ENCODE data around the gene C3orf70.

C3orf70 gene

DNA sequence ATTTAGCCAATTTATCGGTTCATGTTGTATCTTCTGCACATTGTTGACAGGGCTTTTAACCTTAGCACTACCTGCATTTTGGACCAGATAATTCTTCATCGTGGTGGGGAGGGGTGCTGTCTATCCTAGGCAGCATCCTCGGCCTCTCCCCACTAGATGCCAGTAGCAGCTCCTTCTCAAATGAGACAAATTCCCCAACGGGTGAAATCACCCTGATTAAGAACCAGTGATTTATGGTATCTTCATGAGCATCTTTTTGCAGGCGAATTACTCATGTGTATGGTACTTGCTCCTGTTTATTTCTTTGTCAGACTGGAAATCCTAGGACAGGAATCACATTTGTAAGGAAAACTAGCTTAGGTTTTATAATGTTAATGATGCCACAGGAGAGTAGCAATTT, 68.0 kb downstream of the C3orf70 start:
- DNase-seq = no peak

DNA sequence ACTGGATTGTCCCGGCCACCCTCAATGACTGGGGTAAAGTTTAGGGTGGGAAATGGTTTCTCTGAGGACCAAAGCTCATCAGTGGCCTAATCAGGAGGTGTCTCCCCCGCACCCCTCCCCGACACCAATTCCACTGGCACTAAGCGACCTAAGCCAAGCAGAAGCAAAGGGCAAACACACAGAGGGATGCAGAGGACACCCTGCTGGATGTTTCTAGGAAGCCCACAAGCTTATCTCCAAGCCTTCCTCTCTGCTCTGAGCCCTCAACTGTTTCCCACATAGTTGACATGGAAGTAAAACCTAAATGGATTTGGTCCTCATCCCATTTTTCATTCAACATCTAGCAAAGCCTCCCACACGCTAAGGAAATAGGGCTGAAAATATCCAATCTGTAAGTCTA, 68.5 kb downstream of the C3orf70 start:
- no peak for DNase-seq

- no peak for DNase-seq
Measured at GRCh38 chr3:185082829-185083228, 70.0 kb downstream of the C3orf70 start.

DNA sequence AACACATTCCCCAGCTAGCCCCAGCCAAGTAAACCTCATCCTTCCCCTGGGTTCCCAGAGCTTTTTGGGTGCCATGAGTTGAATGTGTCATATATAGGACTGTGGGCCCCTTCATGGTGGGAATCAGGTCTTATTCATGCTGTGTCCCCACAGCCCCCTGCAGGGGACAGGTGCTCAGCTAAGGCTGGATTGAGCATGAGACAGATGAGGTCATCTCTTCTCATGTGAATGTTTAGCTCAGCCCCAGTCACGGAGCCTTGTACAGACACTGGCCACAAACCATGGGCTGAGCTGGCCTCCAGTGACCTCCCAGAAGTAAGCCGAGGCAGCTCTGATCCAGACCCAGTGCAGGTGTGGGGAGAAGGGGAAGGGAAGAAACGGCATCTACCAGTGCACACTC, 70.7 kb downstream of the C3orf70 start:
- no peak for DNase-seq

DNA sequence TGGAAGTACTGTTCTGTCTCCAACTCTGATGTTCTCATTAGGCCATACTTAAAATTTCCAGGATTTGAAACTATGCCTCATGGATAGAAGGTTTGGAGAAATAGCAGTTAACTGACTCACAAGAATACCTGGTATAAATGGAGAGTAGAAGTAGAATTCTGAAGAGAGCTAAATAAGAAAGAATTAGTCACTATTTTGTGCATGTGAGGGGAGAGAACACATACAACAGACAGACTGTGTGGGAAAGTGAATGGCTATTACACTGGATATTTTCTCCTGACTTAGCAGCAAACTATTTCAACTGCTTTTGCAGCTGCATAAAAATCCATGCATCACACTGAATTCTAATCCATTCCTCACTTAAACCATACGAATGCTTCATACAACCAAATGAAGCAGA, 71.3 kb downstream of the C3orf70 start:
- DNase-seq = no peak

GRCh38 chr3:185079625-185080024, 73.2 kb downstream of the C3orf70 start:
- no peak for DNase-seq

GRCh38 chr3:185076219-185076618, 76.6 kb downstream of the C3orf70 start:
- DNase-seq = no peak

GRCh38 chr3:185075547-185075946, 77.3 kb downstream of the C3orf70 start:
- DNase-seq = no peak

DNA sequence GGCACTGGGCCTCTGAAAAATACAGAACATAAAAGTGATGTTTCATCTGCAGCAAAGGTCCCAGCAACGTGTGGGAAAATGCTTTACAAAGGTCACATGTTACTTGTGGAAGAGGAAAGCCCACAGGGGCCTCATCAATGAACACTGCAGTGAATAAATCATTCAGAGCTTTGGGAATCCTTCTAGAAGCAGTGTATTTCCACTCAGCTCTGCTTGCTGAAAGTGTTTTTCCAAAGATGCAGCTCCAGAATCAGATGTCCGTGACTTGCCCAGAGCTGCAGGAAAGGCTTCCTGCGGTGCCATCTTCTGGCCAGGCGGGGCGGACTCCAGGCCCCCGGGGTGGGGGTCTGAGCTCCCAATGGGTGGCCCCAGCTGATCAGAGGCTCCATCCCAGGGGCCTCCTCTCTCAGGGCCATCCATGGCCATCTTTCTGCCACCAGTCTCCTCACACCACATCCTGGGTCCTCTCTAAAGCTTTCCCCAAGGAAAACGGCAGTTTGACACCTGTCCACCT, 81.5 kb downstream of the C3orf70 start:
- no peak for DNase-seq

- no peak for DNase-seq
Measured at GRCh38 chr3:185070491-185071286, 82.2 kb downstream of the C3orf70 start.

GRCh38 chr3:185069037-185070030, 83.5 kb downstream of the C3orf70 start:
- DNase-seq = no peak

GRCh38 chr3:185067173-185067572, 85.7 kb downstream of the C3orf70 start:
- no peak for DNase-seq

DNA sequence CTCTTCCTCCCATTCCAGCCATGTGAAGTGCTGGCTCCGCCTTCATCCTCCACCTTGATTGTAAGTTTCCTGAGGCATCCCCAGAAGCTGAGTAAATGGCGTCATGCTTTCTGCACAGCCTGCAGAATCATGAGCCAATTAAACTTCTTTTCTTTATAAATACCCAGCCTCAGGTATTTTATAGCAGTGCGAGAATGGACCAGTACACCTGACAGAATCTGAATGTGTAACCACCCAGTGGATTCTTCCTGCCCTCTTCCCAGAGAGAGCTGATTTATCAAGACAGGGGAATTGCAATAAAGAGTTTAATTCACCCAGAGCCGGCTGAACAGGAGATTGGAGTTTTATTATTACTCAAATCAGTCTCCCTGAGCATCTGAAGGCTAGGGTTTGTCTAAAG, 86.6 kb downstream of the C3orf70 start:
- no peak for DNase-seq

- no peak for DNase-seq
Measured at GRCh38 chr3:185065059-185065458, 87.8 kb downstream of the C3orf70 start.

DNA sequence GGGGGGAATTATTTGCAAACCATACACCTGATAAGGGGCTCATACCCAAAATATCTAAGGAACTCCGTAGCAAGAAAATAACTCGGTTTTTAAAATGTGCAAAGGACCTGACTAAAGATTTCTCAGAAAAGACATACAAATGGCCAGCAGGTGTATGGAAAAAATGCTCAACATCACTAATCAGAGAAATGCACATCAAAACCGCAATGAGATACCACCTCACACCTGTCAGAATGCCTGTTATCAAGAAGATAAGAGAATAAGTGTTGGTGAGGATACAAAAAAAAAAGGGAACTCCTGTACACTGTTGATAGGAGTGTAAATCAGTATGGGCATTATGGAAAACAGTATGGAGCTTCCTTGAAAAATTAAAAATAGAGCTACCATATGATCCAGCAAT, 89.4 kb downstream of the C3orf70 start:
- no peak for DNase-seq

- no peak for DNase-seq
Measured at GRCh38 chr3:185062191-185062590, 90.7 kb downstream of the C3orf70 start.

GRCh38 chr3:185060655-185061054, 92.2 kb downstream of the C3orf70 start:
- DNase-seq = no peak

DNA sequence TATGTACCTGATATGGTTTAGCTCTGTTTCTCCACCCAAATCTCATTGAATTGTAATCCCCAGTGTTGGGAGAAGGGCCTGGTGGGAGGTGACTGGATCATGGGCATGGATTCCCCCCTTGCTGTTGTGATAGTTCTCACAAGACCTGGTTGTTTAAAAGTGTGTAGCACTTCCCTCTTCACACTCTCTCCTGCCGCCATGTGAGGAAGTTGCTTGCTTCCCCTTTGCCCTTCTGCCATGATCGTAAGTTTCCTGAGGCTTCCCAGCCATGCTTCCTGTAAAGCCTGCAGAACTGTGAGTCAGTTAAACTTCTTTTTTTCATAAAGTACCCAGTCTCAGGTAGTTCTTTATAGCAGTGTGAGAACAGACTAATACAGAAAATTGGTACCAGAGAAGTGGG, 93.1 kb downstream of the C3orf70 start:
- no peak for DNase-seq

DNA sequence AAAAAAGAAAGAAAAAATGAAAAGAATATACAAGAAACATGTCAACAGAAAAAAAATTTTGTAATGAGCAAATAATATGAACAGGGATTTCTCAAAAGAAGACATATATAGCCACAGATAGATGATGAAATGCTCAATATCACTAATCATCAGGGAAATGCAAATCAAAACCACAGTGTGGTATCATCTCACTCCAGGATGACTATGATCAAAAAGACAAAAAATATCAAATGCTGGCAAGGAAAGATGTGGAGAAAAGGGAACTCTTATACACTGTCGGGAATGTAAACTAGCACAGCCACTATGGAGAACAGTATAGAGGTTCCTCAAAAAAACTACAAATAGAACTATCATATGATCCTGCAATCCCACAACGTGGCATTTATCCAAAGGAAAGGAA, 94.1 kb downstream of the C3orf70 start:
- DNase-seq = no peak

DNA sequence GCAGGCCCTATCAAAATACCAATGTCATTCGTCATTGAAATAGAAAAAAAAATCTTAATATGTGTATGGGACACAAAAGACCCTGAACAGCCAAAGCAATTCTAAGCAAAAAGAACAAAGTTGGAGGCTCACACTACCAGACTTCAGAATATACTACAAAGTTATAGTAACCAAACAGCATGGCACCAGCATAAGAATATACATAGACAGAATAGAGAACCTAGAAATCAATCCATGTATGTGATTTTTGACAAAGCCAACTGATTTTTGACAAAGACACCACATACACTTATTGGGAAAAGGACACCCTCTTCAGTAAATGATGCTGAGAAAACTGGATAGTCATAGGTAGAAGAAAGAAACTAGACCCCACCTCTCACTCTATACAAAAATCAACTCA, 95.0 kb downstream of the C3orf70 start:
- DNase-seq = no peak

GRCh38 chr3:185056908-185057307, 96.0 kb downstream of the C3orf70 start:
- DNase-seq = no peak

GRCh38 chr3:185052631-185053030, 100.2 kb downstream of the C3orf70 start:
- no peak for DNase-seq

- no peak for DNase-seq
Measured at GRCh38 chr3:185051801-185052200, 101.1 kb downstream of the C3orf70 start.

- no peak for DNase-seq
Measured at GRCh38 chr3:185049710-185050109, 103.2 kb downstream of the C3orf70 start.
